ENCODE data around the gene NFS1.
A peak's percentile ranks its signal among the peaks of the same experiment; 100 is the strongest.

Gene NFS1

DNA sequence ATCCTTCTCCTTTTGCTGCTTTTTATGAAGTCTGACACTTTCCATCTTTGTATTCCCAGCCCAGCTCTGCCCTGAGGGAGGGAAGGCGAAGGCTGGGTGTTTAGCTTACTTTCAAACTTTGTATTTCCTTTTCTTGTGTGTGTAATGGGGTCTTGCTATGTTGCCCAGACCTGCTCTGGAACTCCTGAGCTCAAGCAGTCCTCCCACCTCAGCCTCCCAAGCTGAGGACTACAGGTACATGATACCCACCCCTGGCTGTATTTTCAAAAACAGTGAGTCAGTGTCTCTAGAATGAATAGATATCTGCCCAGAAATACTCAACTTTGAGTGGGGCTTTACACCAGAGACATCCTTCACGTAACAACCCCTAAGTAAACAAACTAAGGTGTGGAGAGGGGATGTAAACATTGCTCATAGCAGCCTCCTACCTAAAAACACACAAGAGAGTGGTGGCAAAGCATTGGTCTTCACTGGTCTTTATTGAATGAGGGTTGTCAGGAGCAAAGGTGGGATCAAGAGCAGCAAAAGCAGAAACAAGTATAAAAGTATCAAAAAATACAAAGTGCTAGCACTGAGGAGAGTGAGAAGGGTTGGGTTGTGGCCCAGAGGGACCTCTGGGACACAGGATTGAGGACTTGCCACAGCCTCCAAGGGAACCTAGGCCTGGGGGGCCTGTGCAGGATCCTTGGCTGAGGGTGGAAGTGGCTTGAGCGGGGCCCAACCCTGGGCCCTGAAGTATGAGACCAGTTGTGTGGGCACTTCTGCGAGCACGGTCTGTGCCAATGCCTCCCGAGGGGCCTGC lies 73.4 kb downstream of the NFS1 start:
- Histone ChIP-seq H3K4me3 (replicated peaks; ENCODE audit: insufficient read depth, low read length) (no peak overlapping the region), H3K27me3 (ENCODE audit: insufficient read depth, poor library complexity, severe bottlenecking) (no peaks in the 10 kb centered on the region), H3K27ac (replicated peaks) (no peak overlapping the region)
- no peak for TF ChIP-seq REST (IDR thresholded peaks at IDR 0.05; ENCODE audit: insufficient replicate concordance, low read depth)
- no peak for TF ChIP-seq SPI1 (IDR thresholded peaks at IDR 0.05; ENCODE audit: borderline replicate concordance, low read depth)
- TF ChIP-seq, protein P1, sequence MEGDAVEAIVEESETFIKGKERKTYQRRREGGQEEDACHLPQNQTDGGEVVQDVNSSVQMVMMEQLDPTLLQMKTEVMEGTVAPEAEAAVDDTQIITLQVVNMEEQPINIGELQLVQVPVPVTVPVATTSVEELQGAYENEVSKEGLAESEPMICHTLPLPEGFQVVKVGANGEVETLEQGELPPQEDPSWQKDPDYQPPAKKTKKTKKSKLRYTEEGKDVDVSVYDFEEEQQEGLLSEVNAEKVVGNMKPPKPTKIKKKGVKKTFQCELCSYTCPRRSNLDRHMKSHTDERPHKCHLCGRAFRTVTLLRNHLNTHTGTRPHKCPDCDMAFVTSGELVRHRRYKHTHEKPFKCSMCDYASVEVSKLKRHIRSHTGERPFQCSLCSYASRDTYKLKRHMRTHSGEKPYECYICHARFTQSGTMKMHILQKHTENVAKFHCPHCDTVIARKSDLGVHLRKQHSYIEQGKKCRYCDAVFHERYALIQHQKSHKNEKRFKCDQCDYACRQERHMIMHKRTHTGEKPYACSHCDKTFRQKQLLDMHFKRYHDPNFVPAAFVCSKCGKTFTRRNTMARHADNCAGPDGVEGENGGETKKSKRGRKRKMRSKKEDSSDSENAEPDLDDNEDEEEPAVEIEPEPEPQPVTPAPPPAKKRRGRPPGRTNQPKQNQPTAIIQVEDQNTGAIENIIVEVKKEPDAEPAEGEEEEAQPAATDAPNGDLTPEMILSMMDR (IDR thresholded peaks at IDR 0.05; ENCODE audit: insufficient read depth, low read length) = no peak
- TF ChIP-seq POLR2AphosphoS5 (IDR thresholded peaks at IDR 0.05; ENCODE audit: low read depth) = no peak
- TF ChIP-seq GABPA (IDR thresholded peaks at IDR 0.05; ENCODE audit: low read depth) = no peak
- no peak for DNase-seq (ENCODE audit: low read depth in 1 of 2, low spot score in 1 of 2)

DNA sequence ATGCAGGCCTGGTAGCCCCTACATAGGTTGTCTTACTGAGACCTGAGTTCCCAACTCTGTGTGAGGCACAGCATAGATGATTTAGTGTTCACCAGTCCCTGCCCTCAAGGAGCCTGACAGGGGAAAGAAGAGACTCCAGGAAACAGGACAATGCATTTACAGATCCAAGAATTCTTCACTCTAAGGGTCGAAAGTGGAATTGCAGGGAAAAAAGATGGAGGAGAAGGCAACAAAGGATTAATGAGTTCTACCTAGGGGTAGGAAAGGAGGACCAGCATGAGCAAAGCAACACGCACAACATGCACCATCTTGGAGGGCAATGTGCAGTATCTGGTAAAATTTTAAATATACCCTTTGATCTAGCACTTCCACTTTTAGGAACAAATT lies 77.6 kb downstream of the NFS1 start:
- Histone ChIP-seq H3K4me3 (replicated peaks; ENCODE audit: insufficient read depth, low read length) (no peak overlapping the region), H3K27me3 (ENCODE audit: insufficient read depth, poor library complexity, severe bottlenecking) (no peaks in the 10 kb centered on the region), H3K27ac (replicated peaks) (peak overlapping the region; percentile 31)
- TF ChIP-seq SPI1 (IDR thresholded peaks at IDR 0.05; ENCODE audit: borderline replicate concordance, low read depth) = no peak
- TF ChIP-seq GABPA (IDR thresholded peaks at IDR 0.05; ENCODE audit: low read depth) = no peak
- TF ChIP-seq, protein P1 (IDR thresholded peaks at IDR 0.05; ENCODE audit: insufficient read depth, low read length) = no peak
- TF ChIP-seq REST (IDR thresholded peaks at IDR 0.05; ENCODE audit: insufficient replicate concordance, low read depth) = no peak
- TF ChIP-seq POLR2AphosphoS5 (IDR thresholded peaks at IDR 0.05; ENCODE audit: low read depth) = no peak
- DNase-seq (ENCODE audit: low read depth in 1 of 2, low spot score in 1 of 2) = no peak

DNA sequence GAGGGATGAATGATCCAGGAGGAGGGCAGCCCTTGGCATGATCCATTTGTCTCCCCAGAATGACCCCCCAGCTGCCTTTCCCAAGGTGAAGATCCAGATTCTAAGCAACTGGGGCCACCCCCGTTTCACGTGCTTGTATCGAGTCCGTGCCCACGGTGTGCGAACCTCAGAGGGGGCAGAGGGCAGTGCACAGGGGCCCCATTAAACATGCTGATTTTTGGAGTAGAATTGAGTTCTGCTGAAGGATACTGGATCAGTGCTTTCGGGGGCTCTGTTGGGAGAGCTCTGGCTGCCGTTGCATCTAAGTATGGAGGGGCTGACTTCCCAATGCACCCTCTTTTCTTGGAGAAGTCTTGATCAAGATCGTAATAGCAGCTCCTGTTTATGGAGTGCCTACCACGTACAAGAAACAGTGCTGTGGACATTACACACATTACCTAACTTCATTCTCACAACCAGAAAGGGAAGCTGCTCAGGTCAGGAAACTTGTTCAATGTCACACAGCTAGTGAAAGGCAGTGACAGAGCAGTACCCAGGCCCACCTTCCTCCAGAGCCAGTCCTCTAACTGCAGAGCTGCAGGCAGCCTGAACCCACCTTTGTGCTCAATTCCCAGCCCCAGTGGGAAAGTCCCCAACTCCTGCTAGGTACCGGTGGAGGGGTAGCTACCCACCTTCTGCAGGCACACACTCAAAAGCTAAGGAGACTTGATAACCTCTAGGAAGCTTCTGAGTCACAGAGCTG lies 78.2 kb downstream of the NFS1 start:
- TF ChIP-seq POLR2AphosphoS5 (IDR thresholded peaks at IDR 0.05; ENCODE audit: low read depth) = no peak
- TF ChIP-seq GABPA (IDR thresholded peaks at IDR 0.05; ENCODE audit: low read depth) = no peak
- no peak for TF ChIP-seq REST (IDR thresholded peaks at IDR 0.05; ENCODE audit: insufficient replicate concordance, low read depth)
- TF ChIP-seq SPI1 (IDR thresholded peaks at IDR 0.05; ENCODE audit: borderline replicate concordance, low read depth) = no peak
- TF ChIP-seq, protein P1 (IDR thresholded peaks at IDR 0.05; ENCODE audit: insufficient read depth, low read length) = no peak
- no peak overlapping the region for H3K4me3 ChIP-seq (replicated peaks; ENCODE audit: insufficient read depth, low read length)
- peak overlapping the region; percentile 31 for H3K27ac ChIP-seq (replicated peaks)
- DNase-seq (ENCODE audit: low read depth in 1 of 2, low spot score in 1 of 2) = peak in 1 of 2 experiments; percentile 51
- H3K27me3 ChIP-seq (ENCODE audit: insufficient read depth, poor library complexity, severe bottlenecking) = no peaks in the 10 kb centered on the region

Measured in HL-60 (cell line).